Loucy (cell line): ENCODE measurements around the gene FKBP3.
A peak's percentile ranks its signal among the peaks of the same experiment; 100 is the strongest.

Source experiments
- H2AFZ ChIP-seq: fragments of 200-600 bp; sonication (generic); 2 replicates; pipeline ENCODE4 v1.6.0; 2016; ENCODE audit warnings: antibody characterized with exemption, mild to moderate bottlenecking, low read length, moderate library complexity
- H3F3A ChIP-seq: fragments of 200-600 bp; 2 replicates; pipeline ENCODE4 v1.6.0; 2016; ENCODE audit warnings: antibody characterized with exemption, low read depth, mild to moderate bottlenecking
- H3K27me3 ChIP-seq: fragments of 200-600 bp; sonication (generic); 2 replicates; pipeline ENCODE4 v1.6.1; 2014; ENCODE audit warnings: low read length, mild to moderate bottlenecking; ENCODE audit not compliant: insufficient read depth, poor library complexity, severe bottlenecking
- H3K36me3 ChIP-seq: fragments of 200-600 bp; sonication (generic); 2 replicates; pipeline ENCODE4 v1.6.1; 2016; ENCODE audit warnings: low read length; ENCODE audit not compliant: insufficient read depth
- H3K4me1 ChIP-seq: fragments of 200-600 bp; sonication (generic); 2 replicates; pipeline ENCODE4 v1.5.1; 2014; ENCODE audit warnings: low read length, mild to moderate bottlenecking; ENCODE audit not compliant: insufficient read depth, poor library complexity, severe bottlenecking
- H3K4me2 ChIP-seq: fragments of 200-600 bp; sonication (generic); 2 replicates; pipeline ENCODE4 v1.6.0; 2014; ENCODE audit warnings: antibody characterized with exemption, low read length, low read depth, mild to moderate bottlenecking; ENCODE audit not compliant: poor library complexity, severe bottlenecking
- H3K4me3 ChIP-seq: fragments of 200-600 bp; sonication (generic); 2 replicates; pipeline ENCODE4 v1.5.1; 2014; ENCODE audit warnings: low read length, mild to moderate bottlenecking, mixed read lengths; ENCODE audit not compliant: poor library complexity, severe bottlenecking
- H3K79me2 ChIP-seq: fragments of 200-600 bp; sonication (generic); 2 replicates; pipeline ENCODE4 v1.6.1; 2014; ENCODE audit warnings: low read length; ENCODE audit not compliant: insufficient read depth
- H3K9ac ChIP-seq: fragments of 200-600 bp; sonication (generic); 2 replicates; pipeline ENCODE4 v1.6.0; 2014; ENCODE audit warnings: mild to moderate bottlenecking, low read depth, low read length, moderate library complexity; ENCODE audit not compliant: poor library complexity, severe bottlenecking
- H3K9me2 ChIP-seq: fragments of 200-600 bp; sonication (generic); replicated peaks from 2 replicates; pipeline ENCODE4 v1.6.1; 2016; ENCODE audit warnings: low read depth, low read length, mixed read lengths
- H3K9me3 ChIP-seq: fragments of 200-600 bp; sonication (generic); 2 replicates; pipeline ENCODE4 v1.6.1; 2014; ENCODE audit warnings: mild to moderate bottlenecking, antibody characterized with exemption, low read length, low read depth; ENCODE audit not compliant: insufficient read depth
- H4K20me1 ChIP-seq: fragments of 200-600 bp; sonication (generic); 2 replicates; pipeline ENCODE4 v1.6.0; 2014; ENCODE audit warnings: antibody characterized with exemption, low read length, mild to moderate bottlenecking; ENCODE audit not compliant: insufficient read depth, poor library complexity, severe bottlenecking
- CTCF ChIP-seq: fragments of 200-600 bp; sonication (generic); conservative IDR thresholded peaks from 2 replicates; pipeline ENCODE4 v1.5.1; 2014; ENCODE audit warnings: mild to moderate bottlenecking, antibody characterized with exemption, low read length
- EZH2phosphoT487 ChIP-seq: fragments of 200-600 bp; IDR thresholded peaks from 2 replicates; pipeline ENCODE4 v1.6.1; 2018; ENCODE audit warnings: antibody characterized with exemption, mild to moderate bottlenecking, moderate library complexity, borderline replicate concordance

Gene FKBP3

GRCh38 chr14:45128963-45129629, 5.2 kb downstream of the FKBP3 start:
- no peaks in the 10 kb centered on the region for H3F3A ChIP-seq
- H3K4me2 ChIP-seq = peak overlapping the region; percentile 98
- no peaks in the 10 kb centered on the region for H3K36me3 ChIP-seq
- H3K4me1 ChIP-seq = peaks cover 33% of the 10 kb centered on the region
- no peaks in the 10 kb centered on the region for H3K27me3 ChIP-seq
- peaks cover 7% of the 10 kb centered on the region for H4K20me1 ChIP-seq
- H3K79me2 ChIP-seq = peaks cover 43% of the 10 kb centered on the region
- peak overlapping the region; percentile 11 for H3K9ac ChIP-seq
- peak overlapping the region; percentile 19 for H3K4me3 ChIP-seq
- no peaks in the 10 kb centered on the region for H3K9me3 ChIP-seq
- H3K9me2 ChIP-seq = no peaks in the 10 kb centered on the region
- H2AFZ ChIP-seq = no peak overlapping the region
- no peak for TF ChIP-seq EZH2phosphoT487
- TF ChIP-seq CTCF = no peak

GRCh38 chr14:45125754-45126153, 8.5 kb downstream of the FKBP3 start:
- H3F3A ChIP-seq = no peaks in the 10 kb centered on the region
- H3K27me3 ChIP-seq = no peaks in the 10 kb centered on the region
- H3K9me2 ChIP-seq = no peaks in the 10 kb centered on the region
- H2AFZ ChIP-seq = no peak overlapping the region
- H3K36me3 ChIP-seq = peaks cover 7% of the 10 kb centered on the region; the same call in 1 of the 2 replicates
- no peaks in the 10 kb centered on the region for H3K9me3 ChIP-seq
- H3K79me2 ChIP-seq = peaks cover 13% of the 10 kb centered on the region; the same call in 1 of the 2 replicates
- peaks cover 7% of the 10 kb centered on the region for H4K20me1 ChIP-seq
- TF ChIP-seq CTCF (no peak), EZH2phosphoT487 (no peak)
- H3K4me3 ChIP-seq = no peak overlapping the region
- H3K4me2 ChIP-seq = no peak overlapping the region
- peaks cover 18% of the 10 kb centered on the region for H3K4me1 ChIP-seq
- no peak overlapping the region for H3K9ac ChIP-seq

GRCh38 chr14:45123271-45123670, 11.0 kb downstream of the FKBP3 start:
- no peak overlapping the region for H3K9ac ChIP-seq
- peaks cover 28% of the 10 kb centered on the region; the same call in 1 of the 2 replicates for H3K36me3 ChIP-seq

More at GRCh38 chr14:45123271-45123670, 11.0 kb downstream of the FKBP3 start:
- H4K20me1 ChIP-seq = no peaks in the 10 kb centered on the region
- H3K9me3 ChIP-seq = no peaks in the 10 kb centered on the region
- no peak for TF ChIP-seq CTCF
- no peak for TF ChIP-seq EZH2phosphoT487
- H3K9me2 ChIP-seq = no peaks in the 10 kb centered on the region
- no peaks in the 10 kb centered on the region for H3K27me3 ChIP-seq
- no peaks in the 10 kb centered on the region for H3K4me1 ChIP-seq
- H3F3A ChIP-seq = no peaks in the 10 kb centered on the region
- H3K79me2 ChIP-seq = peaks cover 3% of the 10 kb centered on the region; the same call in 1 of the 2 replicates
- no peak overlapping the region for H2AFZ ChIP-seq
- H3K4me3 ChIP-seq = no peak overlapping the region
- no peak overlapping the region for H3K4me2 ChIP-seq
